RWPE1 (cell line): ENCODE results near the gene GLI3.

Source experiments
- CTCF ChIA-PET: fragments of 350-600 bp; sonication (Branson Sonifier 250); formaldehyde crosslinking; extraction: SDS; loops from one replicate; lab custom pipeline; 2021; lab: Yijun Ruan, JAX
- POLR2A ChIA-PET: fragments of 400-600 bp; formaldehyde crosslinking; extraction: SDS; loops from one replicate; lab custom pipeline; 2020; ENCODE audit warnings: antibody characterized with exemption; ENCODE audit not compliant: low non-redundant PET; lab: Yijun Ruan, JAX
- DNase-seq: peaks from one replicate; pipeline ENCODE4 v3.0.0; 2012; ENCODE audit warnings: low spot score
- H3K27ac ChIP-seq: fragments of 450-650 bp; 2 replicates; pipeline ENCODE4 v1.5.1; 2017
- TF ChIP-seq, protein P1 (sequence below): fragments of 450-650 bp; conservative IDR thresholded peaks from 2 replicates; pipeline ENCODE4 v1.5.1; 2017; ENCODE audit warnings: low read depth, mild to moderate bottlenecking

The GLI3 gene

DNA sequence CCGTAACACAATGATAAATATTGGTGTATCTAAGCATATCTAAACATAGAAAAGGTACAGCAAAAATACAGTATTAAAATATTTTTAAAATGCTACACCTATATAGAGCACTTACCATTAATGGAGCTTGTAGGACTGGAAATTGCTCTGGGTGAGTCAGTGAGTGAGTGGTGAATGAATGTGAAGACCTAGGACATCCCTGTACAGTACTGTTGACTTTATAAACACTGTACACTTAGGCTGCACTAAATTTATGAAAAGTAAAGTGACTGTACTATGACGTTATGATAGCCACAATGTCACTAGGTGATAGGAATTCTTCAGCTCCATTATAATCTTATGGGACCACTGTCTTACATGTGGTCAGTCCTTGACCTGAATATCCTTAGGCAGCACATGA, 147.0 kb downstream of the GLI3 start:
- TF ChIP-seq, protein P1, sequence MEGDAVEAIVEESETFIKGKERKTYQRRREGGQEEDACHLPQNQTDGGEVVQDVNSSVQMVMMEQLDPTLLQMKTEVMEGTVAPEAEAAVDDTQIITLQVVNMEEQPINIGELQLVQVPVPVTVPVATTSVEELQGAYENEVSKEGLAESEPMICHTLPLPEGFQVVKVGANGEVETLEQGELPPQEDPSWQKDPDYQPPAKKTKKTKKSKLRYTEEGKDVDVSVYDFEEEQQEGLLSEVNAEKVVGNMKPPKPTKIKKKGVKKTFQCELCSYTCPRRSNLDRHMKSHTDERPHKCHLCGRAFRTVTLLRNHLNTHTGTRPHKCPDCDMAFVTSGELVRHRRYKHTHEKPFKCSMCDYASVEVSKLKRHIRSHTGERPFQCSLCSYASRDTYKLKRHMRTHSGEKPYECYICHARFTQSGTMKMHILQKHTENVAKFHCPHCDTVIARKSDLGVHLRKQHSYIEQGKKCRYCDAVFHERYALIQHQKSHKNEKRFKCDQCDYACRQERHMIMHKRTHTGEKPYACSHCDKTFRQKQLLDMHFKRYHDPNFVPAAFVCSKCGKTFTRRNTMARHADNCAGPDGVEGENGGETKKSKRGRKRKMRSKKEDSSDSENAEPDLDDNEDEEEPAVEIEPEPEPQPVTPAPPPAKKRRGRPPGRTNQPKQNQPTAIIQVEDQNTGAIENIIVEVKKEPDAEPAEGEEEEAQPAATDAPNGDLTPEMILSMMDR = no peak

DNA sequence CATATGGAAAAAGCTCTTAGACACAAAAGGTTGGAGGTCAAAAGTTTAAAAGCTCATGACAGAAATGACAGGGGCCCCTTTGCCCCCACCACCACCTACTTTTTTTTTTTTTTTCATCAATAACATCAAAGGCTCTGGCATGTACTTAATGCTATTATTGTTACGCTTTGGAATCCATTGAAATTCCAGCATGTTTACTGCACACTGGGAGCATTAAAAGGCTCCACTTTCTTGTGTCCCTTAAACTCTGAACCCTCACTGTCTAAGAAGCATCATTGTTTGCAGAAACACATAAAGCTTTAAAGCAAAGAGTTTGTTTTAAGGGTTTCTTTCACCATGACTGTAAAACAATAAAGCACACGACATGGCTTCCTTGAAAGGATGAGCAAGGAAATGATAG, 149.4 kb downstream of the GLI3 start:
- no peak overlapping the region for H3K27ac ChIP-seq
- DNase-seq = no peak
- ChIA-PET CTCF (no interaction called here), POLR2A (interaction anchor here (0.7 kb wide), 1 partner anchor 1055 kb away, joined by 3 read pairs; no protein-coding TSS in a partner anchor)
- TF ChIP-seq, protein P1 = no peak

More for the DNA sequence above, 147.0 kb downstream of the GLI3 start:
- no peak overlapping the region for H3K27ac ChIP-seq
- ChIA-PET POLR2A (no interaction called here), CTCF (no interaction called here)
- no peak for DNase-seq

DNA sequence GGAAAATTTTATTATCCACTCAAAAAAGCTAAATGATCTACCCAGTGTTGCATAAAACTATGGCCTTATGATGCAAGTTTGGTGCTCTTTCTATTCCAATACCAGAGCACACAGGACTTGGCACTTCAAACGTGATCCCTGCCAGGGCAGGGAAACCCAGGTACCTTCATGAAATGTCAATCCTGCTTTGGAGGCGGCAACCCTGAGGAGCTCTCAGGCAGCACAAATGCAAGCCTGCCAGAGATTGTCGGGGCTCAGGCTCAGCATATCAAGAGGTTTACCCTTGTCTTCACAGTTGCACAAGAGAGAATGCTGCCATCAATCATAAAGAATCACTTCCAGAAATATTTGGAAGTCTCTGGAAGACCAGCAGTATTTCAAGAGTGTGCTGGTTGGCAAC, 151.5 kb downstream of the GLI3 start:
- CTCF ChIA-PET = no interaction called here
- POLR2A ChIA-PET = no interaction called here

DNA sequence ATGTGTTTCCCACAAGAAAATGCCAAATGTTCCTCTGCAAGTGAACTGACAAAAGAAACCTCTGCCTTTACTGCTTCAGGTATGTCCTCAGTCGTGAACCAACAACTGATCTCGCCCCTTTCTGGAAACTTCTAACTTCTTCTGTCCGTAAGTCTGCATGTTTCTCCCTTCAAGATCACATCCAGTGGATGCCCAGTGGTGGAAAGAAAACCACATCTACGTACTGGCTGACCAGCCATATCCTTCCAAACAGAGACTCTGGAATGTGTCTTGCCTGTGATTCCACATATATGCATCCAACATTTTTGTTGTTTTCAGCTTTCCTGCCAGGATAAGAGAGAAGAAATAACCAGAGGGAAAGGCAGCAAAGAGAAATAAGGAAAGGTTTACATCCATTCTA, 152.7 kb downstream of the GLI3 start:
- ChIA-PET POLR2A (no interaction called here), CTCF (interaction anchor here (0.7 kb wide), 1 partner anchor 311 kb away, joined by 3 read pairs; no protein-coding TSS in a partner anchor)
- TF ChIP-seq, protein P1 = no peak
- no peak overlapping the region for H3K27ac ChIP-seq
- DNase-seq = no peak

More for the DNA sequence above, 151.5 kb downstream of the GLI3 start:
- DNase-seq = no peak
- H3K27ac ChIP-seq = no peak overlapping the region
- TF ChIP-seq, protein P1 = no peak

DNA sequence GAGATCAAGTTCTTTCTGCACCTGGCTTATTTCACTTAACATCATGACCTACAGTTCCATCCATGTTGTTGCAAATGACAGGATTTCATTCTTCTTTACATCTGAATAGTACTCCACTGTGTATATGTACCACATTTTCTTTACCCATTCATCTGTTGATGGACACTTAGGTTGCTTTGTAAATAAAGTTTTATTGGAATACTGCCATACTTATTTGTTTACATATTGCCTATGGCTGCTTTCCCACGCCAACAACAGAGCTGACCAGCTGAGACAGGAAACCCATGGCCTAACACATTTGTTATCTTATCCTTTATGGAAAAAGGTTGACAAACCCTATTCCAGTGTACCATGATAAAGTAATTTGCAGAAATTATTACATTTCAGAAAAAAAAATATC, 153.7 kb downstream of the GLI3 start:
- TF ChIP-seq, protein P1 = no peak
- POLR2A ChIA-PET = no interaction called here
- H3K27ac ChIP-seq = no peak overlapping the region
- DNase-seq = no peak
- CTCF ChIA-PET = no interaction called here

DNA sequence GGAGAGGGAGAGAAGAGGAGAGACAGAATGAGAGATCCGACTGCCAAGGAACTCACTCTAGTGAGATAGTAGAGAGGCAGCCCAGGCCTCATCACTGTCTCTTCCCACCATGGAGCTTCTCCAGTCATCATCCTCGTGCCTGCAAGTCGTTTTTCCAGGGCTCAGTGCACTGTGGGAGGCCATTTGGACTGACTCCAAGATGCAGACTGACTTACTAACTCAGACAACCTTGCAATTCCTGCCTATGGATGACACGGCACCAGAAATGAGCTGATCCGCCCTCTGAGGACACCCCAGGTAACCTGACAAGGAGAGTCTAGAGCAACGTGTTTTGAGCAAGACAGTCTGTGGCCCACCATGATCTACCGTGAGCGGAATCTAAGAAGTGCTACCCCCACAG, 154.9 kb downstream of the GLI3 start:
- TF ChIP-seq, protein P1 = no peak
- ChIA-PET CTCF (no interaction called here), POLR2A (no interaction called here)
- no peak overlapping the region for H3K27ac ChIP-seq
- no peak for DNase-seq
